Measurements from ENCODE around the gene CBLB.

The CBLB gene

DNA sequence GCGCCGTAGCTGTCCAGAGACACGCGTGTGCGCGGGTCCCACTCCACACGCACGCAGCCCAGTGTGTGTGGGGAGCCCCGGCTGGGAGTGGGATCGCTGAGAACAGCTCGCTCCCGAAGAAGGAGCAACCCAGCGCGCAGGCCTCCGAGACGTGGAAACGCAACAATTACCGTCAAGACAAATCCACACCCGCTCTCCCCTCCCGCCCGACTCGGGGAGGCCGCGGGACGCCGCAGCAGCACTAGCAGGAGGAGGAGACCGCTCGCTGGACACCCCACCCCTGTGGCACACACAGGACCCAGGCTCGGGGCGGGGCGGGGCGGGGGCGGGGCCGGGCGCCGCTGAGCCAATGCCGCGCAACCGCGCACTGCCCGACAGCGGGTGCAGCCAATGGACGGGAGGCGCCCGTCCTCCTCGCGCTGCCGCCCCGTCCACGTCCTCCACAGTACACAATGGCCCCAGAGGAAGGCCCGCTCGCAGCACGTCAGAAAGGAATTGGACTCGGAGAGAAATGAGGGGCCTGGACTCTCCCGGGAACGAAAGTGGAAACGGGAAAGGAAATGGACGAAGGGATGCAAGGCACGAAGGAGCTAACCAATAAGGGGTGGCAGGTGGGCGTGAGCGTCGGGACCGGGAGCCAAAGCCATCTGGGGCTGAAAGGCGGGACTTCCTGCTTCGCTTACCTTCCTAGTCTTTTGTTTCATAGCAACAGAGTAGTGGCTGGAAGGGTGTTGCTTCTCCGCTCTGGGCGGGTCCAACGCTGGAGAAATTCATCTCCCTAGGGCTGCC, at the start of gene CBLB:
Gene CBLB, minus strand, starts transcription at position 271 of the 789 bp plus-strand sequence. CDS start 1,435 bp downstream, outside the sequence.
- DNase-seq, result peak; percentile 90

DNA sequence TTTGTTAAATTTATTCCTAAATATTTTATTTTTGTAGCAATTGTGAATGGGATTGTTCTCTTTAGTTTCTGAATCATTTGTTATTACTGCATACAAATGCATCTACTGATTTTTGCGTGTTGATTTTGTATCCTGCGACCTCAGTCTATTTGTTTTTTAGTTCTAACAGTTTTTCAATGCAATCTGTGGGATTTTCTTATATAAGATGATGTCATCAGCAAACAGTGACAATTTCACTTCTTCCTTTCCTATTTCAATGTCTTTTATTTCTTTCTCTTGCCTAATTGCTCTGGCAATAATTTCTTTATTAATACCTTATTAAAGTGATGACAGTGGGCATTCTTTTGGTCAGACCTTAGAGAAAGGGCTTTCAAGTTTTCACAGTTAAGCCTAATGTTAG, 48.0 kb upstream of the CBLB start:
- DNase-seq, result no peak

DNA sequence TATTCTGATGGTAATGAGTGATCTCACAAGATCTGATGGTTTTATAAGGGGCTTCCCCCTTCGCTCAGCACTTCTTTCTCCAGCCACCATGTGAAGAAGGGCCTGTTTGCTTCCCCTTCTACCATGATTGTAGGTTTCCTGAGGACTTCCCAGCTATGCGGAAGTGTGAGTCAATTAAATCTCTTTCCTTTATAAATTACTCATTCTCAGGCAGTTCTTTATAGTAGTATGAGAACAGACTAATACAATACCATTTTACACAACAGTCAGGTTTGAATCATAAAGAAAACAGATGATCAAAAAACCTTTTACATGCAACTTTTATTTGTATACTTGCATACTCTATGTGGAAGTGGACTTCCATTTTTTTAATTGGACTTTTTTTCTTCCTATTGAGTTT, 46.7 kb upstream of the CBLB start:
- DNase-seq, result no peak

DNA sequence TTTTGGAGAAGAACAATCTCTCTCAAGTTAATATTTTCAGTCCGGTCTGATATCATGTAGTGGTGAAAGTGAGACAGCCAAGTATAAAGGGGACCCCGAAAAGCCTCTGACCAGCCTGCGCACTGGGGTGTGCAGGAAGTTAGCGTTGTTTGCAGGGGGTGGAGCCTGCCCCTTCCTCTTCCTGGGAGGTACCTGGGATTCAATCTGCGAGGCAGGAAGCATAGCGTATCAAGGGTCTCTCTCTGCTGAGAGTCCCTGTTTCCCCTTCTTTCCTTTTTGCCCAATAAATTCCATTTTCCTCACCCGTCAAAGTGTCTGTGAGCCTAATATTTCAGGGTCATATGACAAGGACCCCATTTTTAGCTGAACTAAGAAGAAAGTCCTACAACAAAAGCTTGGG, 44.8 kb upstream of the CBLB start:
- no peak for DNase-seq

DNA sequence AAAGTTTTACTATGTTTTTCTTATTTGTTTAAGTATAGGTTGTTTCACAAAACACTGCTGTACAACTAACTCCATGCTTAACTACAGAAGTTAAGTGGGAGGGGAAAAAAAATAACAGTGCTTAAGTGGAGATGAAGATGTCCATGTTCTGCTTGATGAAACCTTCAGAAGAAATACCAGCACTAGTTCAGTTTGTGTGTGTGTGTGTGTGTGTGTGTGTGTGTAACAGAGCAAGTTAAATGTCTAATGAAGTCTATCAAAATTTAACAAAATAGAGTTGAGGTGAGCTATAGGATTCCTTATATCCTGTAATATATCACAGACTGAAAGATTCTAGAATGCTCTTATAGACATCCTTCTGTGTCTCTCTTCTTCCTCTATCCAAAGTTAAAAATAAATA, 44.1 kb upstream of the CBLB start:
- DNase-seq, result no peak

DNA sequence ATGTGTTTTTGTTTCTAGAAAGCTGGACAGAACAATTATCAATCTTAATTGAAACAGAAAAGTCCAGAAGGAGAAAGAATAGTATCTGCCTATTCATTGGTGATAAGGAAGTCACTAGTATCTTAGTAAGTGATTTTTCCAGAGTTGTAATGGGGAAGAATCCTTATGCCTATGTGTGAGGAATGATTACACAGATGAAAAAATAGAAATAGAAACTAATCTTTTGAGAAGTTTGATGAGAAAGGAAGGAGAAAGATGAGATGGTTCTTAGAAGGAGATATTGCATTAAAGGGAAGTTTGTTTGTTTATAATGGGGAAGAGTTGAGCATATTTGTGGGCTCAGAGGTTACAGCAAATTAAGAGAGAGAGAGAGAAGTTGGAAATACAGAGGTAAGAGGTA, 42.7 kb upstream of the CBLB start:
- DNase-seq, result no peak

DNA sequence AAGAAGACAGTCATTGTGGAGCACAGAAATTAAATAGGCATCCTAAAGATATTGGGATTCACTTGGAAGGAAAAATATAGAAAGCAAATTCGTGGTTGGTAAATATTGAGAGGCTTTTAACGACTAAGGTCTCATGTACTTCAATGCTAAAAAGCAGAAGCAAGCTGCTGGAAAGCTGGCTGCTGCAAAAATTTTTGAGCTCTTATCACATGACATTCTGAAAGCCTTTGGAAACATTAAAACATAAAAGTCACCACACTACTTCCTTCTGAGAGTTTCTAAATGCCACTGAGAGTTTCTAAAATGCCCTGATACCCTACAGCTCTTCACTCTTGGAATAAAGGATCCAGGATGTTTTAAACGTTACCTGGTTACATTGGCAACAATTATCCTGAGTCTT, 39.0 kb upstream of the CBLB start:
- DNase-seq, result no peak

DNA sequence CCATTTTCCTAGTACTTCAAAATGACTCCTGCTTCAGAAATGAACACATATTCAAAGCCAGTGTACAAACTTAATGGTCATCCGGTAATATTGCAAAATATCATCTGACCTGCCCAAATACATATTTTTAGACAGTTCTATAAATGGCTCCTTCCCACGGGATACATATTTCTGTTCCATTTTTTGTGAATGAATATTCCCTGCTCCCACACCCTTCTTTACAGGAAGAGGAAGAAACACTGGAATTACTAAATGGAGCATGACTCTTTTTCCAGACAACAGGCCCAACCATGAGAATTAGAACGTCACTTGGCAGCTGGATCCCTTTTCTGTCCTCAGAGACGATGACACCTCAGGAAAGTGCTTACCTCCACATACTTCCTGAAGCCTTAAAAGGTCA, 38.0 kb upstream of the CBLB start:
- DNase-seq, result no peak

DNA sequence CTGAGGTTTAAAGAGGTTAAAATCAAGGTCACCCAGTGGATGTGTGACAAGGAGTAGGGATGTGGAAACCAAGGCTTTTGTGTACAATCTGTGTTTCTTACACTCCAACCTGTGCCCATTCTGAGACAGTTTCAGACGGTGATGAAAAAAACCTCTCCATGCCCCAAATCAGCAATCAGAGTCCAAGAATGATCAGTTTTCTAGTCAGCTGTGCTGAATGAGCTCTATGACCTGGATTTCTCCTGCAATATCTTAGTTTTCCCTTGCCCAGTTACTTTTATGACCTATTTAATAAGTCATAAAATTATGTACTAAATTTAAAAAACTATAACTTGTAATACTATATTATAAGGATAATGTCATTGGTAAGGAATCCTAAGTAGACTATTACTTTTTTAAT, 37.5 kb upstream of the CBLB start:
- DNase-seq, result no peak

DNA sequence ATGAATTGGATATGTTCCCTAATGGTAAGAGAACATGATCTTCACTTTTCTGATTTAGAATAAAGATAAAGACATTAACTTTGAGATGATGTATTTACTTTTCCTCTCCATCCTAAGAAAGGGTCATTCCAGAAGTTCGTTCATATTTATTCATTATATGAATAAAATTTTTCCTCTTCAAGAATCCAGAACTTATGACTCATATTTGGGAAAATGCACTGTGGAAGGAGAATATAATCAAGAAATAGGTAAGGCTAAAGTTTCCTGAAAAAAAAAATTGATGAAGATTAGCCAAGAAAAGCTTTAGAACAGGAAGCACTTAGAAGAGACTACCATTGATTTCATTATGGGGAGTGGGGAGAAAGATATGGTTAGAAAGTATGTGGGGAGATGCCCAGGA, 36.5 kb upstream of the CBLB start:
- DNase-seq, result no peak

DNA sequence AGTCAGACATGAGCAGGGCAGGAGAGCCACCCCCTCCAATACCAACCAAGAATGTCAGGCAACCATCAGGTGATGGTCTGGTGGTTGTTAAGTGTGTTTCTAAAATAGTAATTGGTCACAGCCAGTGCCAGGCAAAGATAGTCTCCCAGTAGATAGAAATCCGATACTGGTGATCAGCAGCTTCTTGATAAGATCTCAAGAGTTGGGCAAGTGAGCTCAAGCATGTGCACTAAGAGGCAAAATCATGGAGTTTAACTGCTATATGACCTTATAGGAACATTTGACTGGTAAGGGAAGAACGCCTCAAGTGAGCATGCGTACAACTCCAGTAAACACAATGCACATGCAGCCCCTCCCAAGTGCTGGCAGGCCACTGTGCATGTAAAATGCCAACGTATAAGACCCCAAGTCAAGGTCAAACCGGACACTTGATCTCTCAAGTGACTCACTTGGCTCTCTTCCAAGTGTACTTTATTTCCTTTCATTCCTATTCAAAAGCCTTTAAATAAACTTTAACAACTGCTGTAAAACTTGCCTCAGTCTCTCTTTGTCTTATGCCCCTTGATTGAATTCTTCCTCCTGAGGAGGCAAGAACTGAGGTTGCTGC, 36.0 kb upstream of the CBLB start:
- no peak for DNase-seq

DNA sequence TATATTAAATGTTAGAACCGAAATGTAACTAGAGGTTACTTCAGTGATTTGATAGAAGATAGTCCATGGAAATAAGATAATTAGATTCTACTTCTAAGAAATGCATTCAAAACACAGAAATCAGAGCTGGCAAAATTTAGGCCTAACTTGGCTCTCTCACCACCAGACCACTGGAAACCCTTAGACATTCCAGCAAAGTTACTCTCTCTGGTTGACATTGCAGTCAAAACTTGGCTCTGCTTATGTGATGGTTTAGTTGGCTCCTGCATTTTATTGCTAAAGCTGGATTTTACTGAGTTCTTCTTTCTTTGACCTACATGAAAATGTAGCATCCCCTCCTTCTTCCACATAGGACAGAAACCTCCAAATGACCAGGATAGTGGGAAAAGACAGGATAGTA, 35.4 kb upstream of the CBLB start:
- DNase-seq, result no peak

DNA sequence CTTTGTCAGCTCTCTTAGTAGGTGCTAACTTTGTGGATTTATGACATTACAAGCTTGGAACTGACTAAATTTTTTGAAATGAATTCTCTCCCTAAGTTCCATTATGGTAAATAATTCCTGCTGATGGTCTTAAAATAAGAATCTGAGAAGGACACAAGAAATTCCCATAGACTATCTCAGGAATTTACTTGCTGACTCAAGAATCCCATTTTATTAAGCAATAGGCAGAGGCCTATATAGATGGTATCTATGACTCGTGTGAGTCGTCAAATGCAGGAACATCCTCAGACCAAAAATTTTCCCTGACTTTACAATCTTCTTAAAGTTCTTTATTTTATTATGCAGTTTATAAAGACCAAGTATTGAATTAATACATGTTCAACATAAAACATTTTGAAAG, 30.7 kb upstream of the CBLB start:
- no peak for DNase-seq

DNA sequence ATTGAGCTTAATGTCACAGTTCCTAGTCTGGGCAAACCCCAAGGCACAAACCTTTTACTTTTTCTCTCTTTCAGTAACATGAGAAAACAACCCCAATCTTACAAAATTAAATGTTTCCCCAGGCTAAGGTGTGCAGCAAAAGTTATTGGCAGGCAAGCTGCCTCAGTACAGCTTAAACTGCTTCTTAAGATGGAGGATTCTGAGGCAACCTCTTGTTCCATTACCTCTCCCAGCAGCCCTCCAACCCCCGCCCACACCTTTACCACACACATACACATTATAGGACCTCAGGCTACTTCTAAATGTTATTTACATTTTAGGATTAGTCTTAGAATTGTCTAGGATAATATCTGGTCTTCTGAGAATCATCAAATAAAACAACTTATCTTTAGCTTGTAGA, 22.3 kb upstream of the CBLB start:
- DNase-seq, result no peak

DNA sequence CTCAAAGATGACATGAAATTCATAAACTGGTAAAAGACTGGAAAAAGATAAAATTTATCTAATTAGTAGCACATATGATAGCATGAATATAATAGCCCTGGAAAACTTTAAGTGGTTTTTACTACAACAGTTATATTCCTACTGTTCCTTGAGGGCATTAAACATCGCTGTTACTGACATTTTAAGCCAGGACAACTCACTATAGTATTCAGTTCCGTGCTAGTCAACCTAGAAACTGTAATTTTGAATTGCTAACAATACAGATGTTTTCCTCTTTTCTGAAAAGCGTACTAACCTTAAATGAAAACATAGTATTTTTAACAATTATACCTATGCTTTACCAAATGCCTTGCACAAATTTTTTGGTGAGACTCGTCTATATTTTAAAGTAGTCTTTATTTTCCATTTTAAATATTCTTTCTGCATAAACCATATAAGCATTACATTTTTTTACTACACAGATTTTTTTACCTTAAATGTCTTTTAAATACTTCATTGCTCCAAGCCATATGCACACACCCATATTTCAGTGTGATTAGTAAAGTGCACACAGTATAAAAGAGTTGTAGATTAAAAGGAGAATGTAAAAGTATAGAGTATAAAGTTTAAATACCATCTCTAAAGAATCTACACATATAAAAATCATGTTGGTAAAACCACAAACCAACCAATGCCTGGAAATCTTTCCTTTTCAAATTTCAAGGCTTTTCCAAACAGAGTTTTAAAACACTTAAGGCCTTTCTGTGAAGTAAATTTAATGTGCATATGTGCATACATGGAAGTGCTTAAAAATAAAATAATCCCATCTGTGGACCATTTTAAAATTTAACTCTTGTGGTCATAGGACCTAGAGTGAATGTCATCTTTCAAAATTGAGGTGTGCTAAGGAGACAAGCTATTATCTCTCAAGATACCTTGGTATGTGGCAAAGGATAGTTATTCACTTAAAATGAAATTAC, 20.1 kb upstream of the CBLB start:
- DNase-seq, result no peak

DNA sequence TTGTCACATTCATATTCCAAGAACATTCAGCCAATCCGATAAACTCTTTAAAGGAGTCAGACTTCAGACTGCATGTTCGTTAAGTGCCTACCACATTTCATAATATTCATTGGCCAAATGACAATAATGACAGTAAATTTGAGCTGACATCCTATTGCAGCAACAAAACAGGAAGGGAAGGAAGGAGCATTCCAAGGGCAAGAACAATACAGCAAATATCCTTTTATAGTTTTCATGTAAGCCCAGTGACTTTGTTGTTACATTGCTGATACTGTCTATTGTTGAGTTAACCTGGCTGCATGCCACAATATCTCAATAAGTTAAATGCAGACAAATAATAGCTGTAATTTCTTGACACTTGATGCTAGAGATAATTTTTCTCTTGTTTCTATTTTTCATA, 16.4 kb upstream of the CBLB start:
- no peak for DNase-seq

DNA sequence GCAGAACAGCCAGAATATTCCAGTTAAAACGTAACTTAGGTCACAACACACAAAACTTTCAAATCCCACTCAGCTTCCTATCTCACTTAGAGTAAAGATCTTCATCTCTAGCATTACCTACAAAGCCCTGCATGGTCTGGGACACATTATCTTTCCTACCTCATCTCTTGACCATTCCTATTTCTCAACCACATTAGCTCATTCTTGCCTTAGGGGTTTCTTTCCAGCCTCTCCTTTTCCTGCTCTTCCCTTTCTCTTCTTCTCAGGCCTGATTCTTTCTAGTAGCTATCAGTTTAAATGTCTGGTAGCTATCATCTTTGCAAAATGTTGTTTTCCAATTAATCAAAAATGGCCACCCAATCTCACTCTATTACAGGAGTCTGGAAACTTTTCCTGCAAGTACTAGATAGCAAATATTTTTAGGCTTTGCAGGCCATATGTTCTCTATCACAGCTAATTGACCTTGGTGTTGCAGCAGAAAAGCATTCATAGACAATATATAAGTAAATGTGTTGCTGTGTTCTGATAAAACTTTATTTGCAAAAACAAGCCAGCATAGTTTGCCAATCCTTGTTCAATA, 15.1 kb upstream of the CBLB start:
- DNase-seq, result no peak

DNA sequence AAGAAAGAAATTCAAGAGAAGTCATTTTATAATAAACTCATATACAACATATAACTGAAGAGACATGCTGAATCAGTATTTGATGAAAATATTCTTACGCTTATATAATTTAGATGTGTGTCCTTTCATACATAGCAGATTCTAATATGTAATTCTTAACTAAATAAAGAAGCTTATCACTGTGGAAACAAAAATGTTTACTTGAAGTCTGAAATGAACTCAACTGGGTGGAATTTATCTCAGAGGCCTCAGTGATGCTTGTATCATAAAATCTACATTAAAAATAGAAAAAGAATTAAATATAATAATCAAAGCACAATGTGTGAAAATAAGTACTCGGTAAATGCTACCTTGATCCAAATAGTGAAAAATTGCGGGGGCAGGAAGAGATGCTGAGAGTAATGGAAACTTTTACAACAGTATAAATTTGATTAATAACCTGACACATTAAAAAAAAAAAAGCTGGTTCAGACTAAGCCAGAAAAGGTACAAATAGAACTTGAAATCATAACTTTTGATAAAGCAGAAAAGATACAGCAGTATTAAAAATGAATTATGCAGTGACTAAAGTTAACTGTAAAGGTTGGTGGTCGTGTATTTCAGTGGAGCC, 12.0 kb upstream of the CBLB start:
- DNase-seq, result no peak

DNA sequence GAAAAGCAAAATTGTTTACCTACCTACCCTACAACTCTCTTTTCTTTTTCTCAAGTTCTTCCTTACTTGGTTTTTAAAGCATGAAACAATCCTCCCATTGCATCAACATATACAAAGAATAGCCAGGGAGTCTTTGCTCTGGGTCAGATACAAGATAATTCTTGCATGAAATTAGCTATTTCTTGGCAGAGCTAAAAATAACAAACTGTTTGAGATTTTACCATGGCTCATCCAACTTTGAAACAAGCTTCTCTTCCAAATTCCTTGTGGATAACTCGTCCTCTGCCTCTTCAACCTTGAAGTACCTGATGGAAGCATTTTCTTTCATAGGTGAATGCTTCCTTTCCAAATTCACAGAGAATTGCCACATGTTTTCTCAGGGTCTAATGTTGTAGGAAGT, 9.2 kb upstream of the CBLB start:
- no peak for DNase-seq

DNA sequence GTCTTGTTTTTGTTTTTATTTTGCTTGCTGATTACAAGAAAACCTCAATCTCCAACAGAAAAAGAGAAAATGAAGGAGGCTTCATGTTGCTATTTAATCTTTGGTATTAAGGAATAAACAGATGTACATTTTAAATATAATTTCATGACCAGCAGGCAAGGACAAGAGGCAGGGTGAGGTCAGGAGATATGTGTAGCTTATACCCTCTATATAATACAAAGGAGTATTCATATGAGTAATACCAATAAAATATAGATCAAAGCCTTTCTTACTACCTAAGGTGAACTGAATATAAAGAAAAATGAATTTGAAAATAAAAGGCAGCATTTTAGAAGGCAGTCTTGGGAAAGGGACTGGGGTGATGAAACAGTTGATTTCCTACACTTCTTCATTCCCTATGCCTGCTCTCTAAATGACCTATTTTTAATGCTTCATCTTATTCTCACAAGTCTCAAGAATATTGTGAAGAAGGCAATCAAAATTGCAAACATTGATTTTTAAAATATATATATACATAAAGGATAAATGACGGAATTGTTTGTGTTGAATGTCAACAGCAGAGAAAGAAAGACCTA, 8.6 kb upstream of the CBLB start:
- no peak for DNase-seq

DNA sequence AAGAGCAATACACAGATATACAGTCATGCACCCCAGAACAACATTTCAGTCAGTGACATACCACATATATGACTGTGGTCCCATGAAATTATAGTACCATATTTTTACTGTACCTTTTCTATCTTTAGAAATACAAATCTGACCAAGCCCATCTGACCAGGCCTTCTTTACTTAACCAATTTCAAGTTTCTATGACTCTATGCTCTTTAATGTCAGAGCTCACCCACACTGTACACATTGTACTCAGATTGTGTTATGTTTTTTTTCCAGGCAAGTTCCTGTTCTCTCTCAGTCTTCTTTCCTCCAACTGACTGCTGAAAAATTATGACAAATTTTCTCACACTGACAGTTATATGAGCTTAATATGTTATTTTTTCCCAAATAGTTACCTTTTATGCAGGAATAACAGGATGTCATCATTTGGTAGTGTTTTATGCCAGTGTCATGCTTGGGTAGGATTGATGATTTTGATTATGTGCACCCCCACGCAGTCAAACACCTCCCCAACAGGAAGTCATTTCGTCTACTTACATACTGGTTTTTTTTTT, 8.0 kb upstream of the CBLB start:
- DNase-seq, result no peak
